GM19438 (cell line): Measurements from ENCODE around the gene RNF14.

Experiments
- ATAC-seq: cut with Tn5 transposase; IDR thresholded peaks from one replicate; pipeline ENCODE4 v1.9.1; 2021; ENCODE audit warnings: low read depth; ENCODE audit not compliant: unreplicated experiment

RNF14 gene

GRCh38 chr5:141945511-141946051 is 23.3 kb upstream of the RNF14 start:
- no peak for ATAC-seq

GRCh38 chr5:141947316-141947715 is 21.6 kb upstream of the RNF14 start:
- ATAC-seq: no peak

GRCh38 chr5:141948812-141949211 is 20.1 kb upstream of the RNF14 start:
- ATAC-seq: no peak

- no peak for ATAC-seq
Observed at GRCh38 chr5:141949511-141949910, 19.4 kb upstream of the RNF14 start.

GRCh38 chr5:141950207-141951005 is 18.5 kb upstream of the RNF14 start:
- ATAC-seq: no peak

- peak; percentile 78 for ATAC-seq
Observed at GRCh38 chr5:141951332-141951781, 17.5 kb upstream of the RNF14 start.

GRCh38 chr5:141952020-141952419 is 16.9 kb upstream of the RNF14 start:
- ATAC-seq: no peak

GRCh38 chr5:141954194-141954593 is 14.7 kb upstream of the RNF14 start:
- no peak for ATAC-seq

- no peak for ATAC-seq
Observed at GRCh38 chr5:141957367-141957996, 11.4 kb upstream of the RNF14 start.

GRCh38 chr5:141958113-141958512 is 10.8 kb upstream of the RNF14 start, which contains the start of gene PCDH12:
Gene PCDH12, minus strand, starts transcription at chr5:141958202. Its CDS starts 351 bp downstream, at chr5:141957851.
- no peak for ATAC-seq

- ATAC-seq: no peak
Observed at GRCh38 chr5:141958546-141959172, 10.2 kb upstream of the RNF14 start.

- no peak for ATAC-seq
Observed at GRCh38 chr5:141960018-141960417, 8.9 kb upstream of the RNF14 start.

GRCh38 chr5:141960449-141961323 is 8.2 kb upstream of the RNF14 start:
- peak; percentile 83 for ATAC-seq

- no peak for ATAC-seq
Observed at GRCh38 chr5:141961466-141961865, 7.4 kb upstream of the RNF14 start.

- ATAC-seq: no peak
Observed at GRCh38 chr5:141963701-141964100, 5.2 kb upstream of the RNF14 start.

GRCh38 chr5:141965071-141965470 is 3.8 kb upstream of the RNF14 start:
- no peak for ATAC-seq

GRCh38 chr5:141966275-141966962 is 2.5 kb upstream of the RNF14 start:
- no peak for ATAC-seq

GRCh38 chr5:141966963-141967333 is 2.0 kb upstream of the RNF14 start:
- ATAC-seq: no peak
